Fibroblast of skin of right biceps (primary cell): ENCODE results near the gene ZNF445.

Experiments used
- DNase-seq: peaks from one replicate; pipeline ENCODE4 v3.0.0-alpha.2; 2013

Gene ZNF445

DNA sequence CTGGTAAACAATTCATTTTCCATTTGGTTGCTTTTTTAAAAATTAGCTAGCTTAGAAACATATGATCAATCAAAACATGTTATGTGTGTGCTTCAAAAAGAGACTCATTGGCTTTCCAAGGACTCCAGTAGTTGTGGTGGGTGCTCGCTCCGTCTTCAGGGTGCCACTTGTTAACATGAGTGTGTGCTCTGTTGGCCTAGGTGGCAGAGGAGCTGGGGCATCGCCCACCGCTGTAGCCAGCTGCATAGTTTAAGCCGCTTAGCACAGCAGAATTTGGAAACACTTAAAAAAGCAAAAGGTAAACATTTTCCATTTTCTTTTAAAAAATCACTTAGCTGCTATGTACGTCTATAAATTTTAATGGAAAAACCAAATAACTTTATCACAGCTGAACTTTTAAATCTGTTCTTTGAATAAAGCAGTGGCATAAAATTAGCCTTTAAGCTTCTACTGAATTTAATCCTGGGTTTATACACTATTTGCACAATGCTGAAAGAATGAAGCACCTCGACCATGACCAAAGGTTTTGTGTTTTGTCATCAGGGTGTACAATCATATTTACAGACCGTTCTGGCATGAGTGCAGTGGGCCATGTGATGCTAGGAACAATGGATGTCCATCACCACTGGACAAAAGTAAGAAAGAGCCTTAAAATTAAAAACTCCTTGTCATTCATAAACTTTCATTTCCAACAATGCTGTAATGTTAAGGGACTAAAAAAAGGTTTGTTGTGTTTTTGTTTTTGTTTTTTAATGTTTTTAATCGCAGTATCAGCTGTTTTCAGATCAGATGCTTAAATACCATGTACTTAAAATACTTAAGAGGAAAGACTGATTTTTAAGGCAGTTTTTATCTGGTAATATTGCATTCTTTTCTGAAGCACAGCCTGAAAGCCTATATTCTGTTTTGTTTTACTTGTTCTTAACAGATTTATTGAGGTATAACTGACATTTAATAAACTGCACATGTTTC is 81.0 kb downstream of the ZNF445 start:
- DNase-seq = no peak

DNA sequence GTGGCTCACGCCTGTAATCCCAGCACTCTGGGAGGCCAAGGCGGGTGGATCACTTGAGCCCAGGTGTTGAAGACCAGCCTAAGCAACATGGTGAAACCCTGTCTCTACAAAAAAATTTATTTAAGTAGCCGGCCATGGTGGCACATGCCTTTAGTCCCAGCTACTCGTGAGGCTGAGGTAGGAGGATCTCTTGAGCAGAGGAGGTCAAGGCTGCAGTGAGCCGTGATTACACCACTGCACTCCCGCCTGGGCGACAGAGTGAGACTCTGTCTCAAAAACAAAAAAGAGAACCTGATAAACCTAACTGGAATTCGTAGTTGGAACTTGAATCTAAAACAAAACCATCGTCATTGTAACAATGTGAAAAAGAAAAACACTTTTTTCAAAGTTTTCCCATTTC is 81.8 kb downstream of the ZNF445 start:
- no peak for DNase-seq

DNA sequence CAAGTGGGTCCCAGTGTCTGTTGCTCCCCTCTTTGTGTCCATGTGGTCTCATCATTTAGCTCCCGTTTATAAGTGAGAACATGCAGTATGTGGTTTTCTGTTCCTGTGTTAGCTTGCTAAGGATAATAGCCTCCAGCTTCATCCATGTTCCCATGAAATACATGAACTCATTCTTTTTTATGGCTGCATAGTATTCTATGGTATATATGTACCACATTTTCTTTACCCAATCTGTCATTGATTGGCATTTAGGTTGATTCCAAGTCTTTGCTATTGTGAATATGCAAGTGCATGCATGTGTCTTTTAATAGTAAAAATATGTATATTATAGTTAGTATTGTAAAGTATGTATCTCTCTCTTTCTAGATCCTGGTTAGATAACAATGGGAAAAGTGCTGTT is 85.0 kb downstream of the ZNF445 start:
- DNase-seq = no peak

DNA sequence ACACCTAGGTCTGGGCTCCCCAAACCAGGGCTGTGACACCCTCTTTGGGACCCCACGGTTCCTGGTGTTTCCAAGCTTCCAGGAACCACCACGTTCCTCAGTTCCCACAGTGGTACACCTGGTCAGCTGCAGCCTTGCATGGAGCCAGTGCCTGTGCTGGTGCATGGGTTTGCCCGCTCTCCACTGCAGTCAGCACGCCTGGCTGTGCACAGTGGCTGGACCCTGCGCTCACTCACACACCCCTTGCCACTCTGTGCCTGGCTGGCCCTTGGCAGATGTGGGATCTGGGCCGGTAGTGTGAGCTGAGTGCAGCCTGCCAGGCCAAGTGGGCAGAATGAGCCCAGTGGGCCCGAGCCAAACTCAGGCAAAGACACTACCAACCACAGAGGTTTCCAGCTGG is 90.1 kb downstream of the ZNF445 start:
- no peak for DNase-seq
